MCF 10A (cell line): ENCODE measurements around the gene TVP23C. TPM values are rescaled to one million over a fixed set of nuclear protein-coding genes. Genes with fewer than 3 reads are reported as not detected.

Source experiments
- BruUV-seq: library from RNA; stranded (reverse); fragments of 400-500 nt; replicated peaks from 2 replicates; lab custom pipeline; 2021; lab: Mats Ljungman, UMichigan
- CTCF ChIA-PET: fragments of 300-600 bp; sonication (Branson Sonifier 250); formaldehyde crosslinking; extraction: SDS; loops from one replicate; lab custom pipeline; 2021; ENCODE audit warnings: antibody characterized with exemption, inconsistent platforms; lab: Yijun Ruan, JAX
- POLR2A ChIA-PET: fragments of 300-600, 350-650 bp; sonication (Branson Sonifier 250); formaldehyde crosslinking; extraction: SDS; loops from one replicate; lab custom pipeline; 2020; ENCODE audit warnings: antibody characterized with exemption, inconsistent platforms; lab: Yijun Ruan, JAX
- DNase-seq: peaks from one replicate; pipeline ENCODE4 v3.0.0-alpha.2; 2018; ENCODE audit not compliant: unreplicated experiment
- H3K27ac Mint-ChIP-seq: one replicate; pipeline ENCODE4 v1.8.0; 2022; ENCODE audit warnings: mild to moderate bottlenecking, low read depth, mixed read lengths; ENCODE audit not compliant: unreplicated experiment
- H3K27me3 Mint-ChIP-seq: one replicate; pipeline ENCODE4 v1.8.0; 2022; ENCODE audit warnings: mixed read lengths; ENCODE audit not compliant: insufficient read depth, unreplicated experiment
- H3K36me3 Mint-ChIP-seq: one replicate; pipeline ENCODE4 v1.8.0; 2022; ENCODE audit warnings: mild to moderate bottlenecking, moderate library complexity, mixed read lengths; ENCODE audit not compliant: insufficient read depth, unreplicated experiment
- H3K4me1 Mint-ChIP-seq: one replicate; pipeline ENCODE4 v1.8.0; 2022; ENCODE audit warnings: mixed read lengths; ENCODE audit not compliant: insufficient read depth, unreplicated experiment
- H3K4me3 Mint-ChIP-seq: one replicate; pipeline ENCODE4 v1.8.0; 2022; ENCODE audit warnings: mild to moderate bottlenecking, moderate library complexity, mixed read lengths; ENCODE audit not compliant: unreplicated experiment
- H3K9me3 Mint-ChIP-seq: one replicate; pipeline ENCODE4 v1.8.0; 2022; ENCODE audit warnings: mixed read lengths; ENCODE audit not compliant: unreplicated experiment
- CTCF ChIP-seq: fragments of 200-600 bp; IDR thresholded peaks from one replicate; pipeline ENCODE4 v1.8.0; 2022; ENCODE audit warnings: antibody characterized with exemption, mild to moderate bottlenecking; ENCODE audit not compliant: unreplicated experiment
- intact Hi-C: fragments of 100-400 bp; cut with micrococcal nuclease; formaldehyde crosslinking; loops from 2 replicates; pipeline ENCODE4 v1.14.1; 2022
- total RNA-seq: library from RNA; stranded (reverse); gene quantifications from 2 replicates; pipeline ENCODE4 v1.2.3, GENCODE V29; 2022

TVP23C gene
- total RNA-seq, 1 experiment from 2014 or later, result 26.7 TPM

GRCh38 chr17:15457723-15458094, 105.6 kb downstream of the TVP23C start:
- DNase-seq, result no peak
- no peak for TF ChIP-seq CTCF
- peaks cover 3% of the 10 kb centered on the region for H3K4me1 Mint-ChIP-seq
- ChIA-PET POLR2A (no interaction called here), CTCF (interaction anchor here (1.3 to 2.1 kb wide), 2 partner anchors 21 to 45 kb away, joined by 5 to 7 read pairs; no protein-coding TSS in a partner anchor)
- no peak overlapping the region for H3K27ac Mint-ChIP-seq
- intact Hi-C loops, result no loop called here
- no peaks in the 10 kb centered on the region for H3K27me3 Mint-ChIP-seq
- no peak overlapping the region for H3K4me3 Mint-ChIP-seq
- H3K9me3 Mint-ChIP-seq, result peaks cover 8% of the 10 kb centered on the region
- no TSS peak for BruUV-seq
- H3K36me3 Mint-ChIP-seq, result peaks cover 6% of the 10 kb centered on the region

- no peaks in the 10 kb centered on the region for H3K27me3 Mint-ChIP-seq
- ChIA-PET CTCF (interaction anchor here (2.1 kb wide), 1 partner anchor 20 kb away, joined by 7 read pairs; no protein-coding TSS in a partner anchor), POLR2A (no interaction called here)
- H3K4me3 Mint-ChIP-seq, result no peak overlapping the region
- H3K36me3 Mint-ChIP-seq, result peaks cover 6% of the 10 kb centered on the region
- H3K4me1 Mint-ChIP-seq, result no peaks in the 10 kb centered on the region
- intact Hi-C loops, result no loop called here
- H3K9me3 Mint-ChIP-seq, result peaks cover 8% of the 10 kb centered on the region
- H3K27ac Mint-ChIP-seq, result no peak overlapping the region
- no peak for TF ChIP-seq CTCF
- no TSS peak for BruUV-seq
- DNase-seq, result no peak
Observed at GRCh38 chr17:15456972-15457722, 106.1 kb downstream of the TVP23C start.

- no peak for DNase-seq
- no peak overlapping the region for H3K4me3 Mint-ChIP-seq
- intact Hi-C loops, result no loop called here
Observed at GRCh38 chr17:15456496-15456895, 106.8 kb downstream of the TVP23C start.

More at GRCh38 chr17:15456496-15456895, 106.8 kb downstream of the TVP23C start:
- Mint-ChIP-seq H3K36me3 (peaks cover 6% of the 10 kb centered on the region), H3K9me3 (peaks cover 8% of the 10 kb centered on the region), H3K27me3 (no peaks in the 10 kb centered on the region), H3K4me1 (no peaks in the 10 kb centered on the region), H3K27ac (no peak overlapping the region)
- POLR2A ChIA-PET, result no interaction called here
- CTCF ChIA-PET, result interaction anchor here (0.6 to 2.1 kb wide), 2 partner anchors 20 to 124 kb away, joined by 3 to 7 read pairs; no protein-coding TSS in a partner anchor
- BruUV-seq, result no TSS peak
- no peak for TF ChIP-seq CTCF
